ENCODE measurements around the gene RAB27B.

The RAB27B gene

DNA sequence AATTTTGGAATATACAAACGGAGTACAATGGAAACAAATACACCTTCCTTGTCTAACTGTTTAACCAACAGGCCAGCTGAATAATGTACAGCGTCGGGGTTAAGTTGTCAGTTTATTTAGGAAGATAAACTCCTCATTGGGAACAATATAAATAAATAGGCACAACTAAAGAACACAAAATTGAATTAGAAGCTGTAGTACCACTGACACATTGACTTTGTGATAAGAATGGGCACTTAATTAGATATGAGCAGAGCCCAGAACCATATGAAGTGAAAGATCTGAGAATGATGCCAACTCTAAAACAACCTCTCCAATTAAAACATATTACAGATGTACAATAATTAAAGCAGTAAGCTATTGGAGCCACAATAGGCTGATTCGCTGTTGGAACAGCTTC, 86.5 kb downstream of the RAB27B start:
- no peaks in the 10 kb centered on the region; a peak in 1 of 3 replicates for H3K36me3 ChIP-seq (ENCODE audit: control insufficient read depth in 2 of 2, insufficient read depth in 1 of 2, low read length in 2 of 2)
- ChIA-PET CTCF (no interaction called here), POLR2A (no interaction called here)
- no peaks in the 10 kb centered on the region for H3K4me1 ChIP-seq (ENCODE audit: control insufficient read depth, insufficient read depth, low read length)
- H3K9me3 ChIP-seq (ENCODE audit: control insufficient read depth, insufficient read depth, low read depth, low read length) = no peaks in the 10 kb centered on the region
- H3K27ac ChIP-seq (ENCODE audit: extremely low read depth, low read depth, low read length) = no peak overlapping the region
- H3K4me3 ChIP-seq (ENCODE audit: low read depth, low read length) = no peak overlapping the region
- TF ChIP-seq, protein P1, sequence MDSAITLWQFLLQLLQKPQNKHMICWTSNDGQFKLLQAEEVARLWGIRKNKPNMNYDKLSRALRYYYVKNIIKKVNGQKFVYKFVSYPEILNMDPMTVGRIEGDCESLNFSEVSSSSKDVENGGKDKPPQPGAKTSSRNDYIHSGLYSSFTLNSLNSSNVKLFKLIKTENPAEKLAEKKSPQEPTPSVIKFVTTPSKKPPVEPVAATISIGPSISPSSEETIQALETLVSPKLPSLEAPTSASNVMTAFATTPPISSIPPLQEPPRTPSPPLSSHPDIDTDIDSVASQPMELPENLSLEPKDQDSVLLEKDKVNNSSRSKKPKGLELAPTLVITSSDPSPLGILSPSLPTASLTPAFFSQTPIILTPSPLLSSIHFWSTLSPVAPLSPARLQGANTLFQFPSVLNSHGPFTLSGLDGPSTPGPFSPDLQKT (IDR thresholded peaks at IDR 0.05; ENCODE audit: borderline replicate concordance, low read depth, low read length) = no peak
- TF ChIP-seq KLF7 (tag by site-specific recombination; IDR thresholded peaks at IDR 0.05; ENCODE audit: borderline replicate concordance) = no peak
- TF ChIP-seq SP7 (tag by site-specific recombination; IDR thresholded peaks at IDR 0.05) = no peak
- TF ChIP-seq, protein P2, sequence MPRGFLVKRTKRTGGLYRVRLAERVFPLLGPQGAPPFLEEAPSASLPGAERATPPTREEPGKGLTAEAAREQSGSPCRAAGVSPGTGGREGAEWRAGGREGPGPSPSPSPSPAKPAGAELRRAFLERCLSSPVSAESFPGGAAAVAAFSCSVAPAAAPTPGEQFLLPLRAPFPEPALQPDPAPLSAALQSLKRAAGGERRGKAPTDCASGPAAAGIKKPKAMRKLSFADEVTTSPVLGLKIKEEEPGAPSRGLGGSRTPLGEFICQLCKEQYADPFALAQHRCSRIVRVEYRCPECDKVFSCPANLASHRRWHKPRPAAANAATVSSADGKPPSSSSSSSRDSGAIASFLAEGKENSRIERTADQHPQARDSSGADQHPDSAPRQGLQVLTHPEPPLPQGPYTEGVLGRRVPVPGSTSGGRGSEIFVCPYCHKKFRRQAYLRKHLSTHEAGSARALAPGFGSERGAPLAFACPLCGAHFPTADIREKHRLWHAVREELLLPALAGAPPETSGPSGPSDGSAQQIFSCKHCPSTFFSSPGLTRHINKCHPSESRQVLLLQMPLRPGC (tag by site-specific recombination; IDR thresholded peaks at IDR 0.05) = no peak
- no peak for TF ChIP-seq ZXDB (tag by site-specific recombination; IDR thresholded peaks at IDR 0.05)
- TF ChIP-seq, protein P3, sequence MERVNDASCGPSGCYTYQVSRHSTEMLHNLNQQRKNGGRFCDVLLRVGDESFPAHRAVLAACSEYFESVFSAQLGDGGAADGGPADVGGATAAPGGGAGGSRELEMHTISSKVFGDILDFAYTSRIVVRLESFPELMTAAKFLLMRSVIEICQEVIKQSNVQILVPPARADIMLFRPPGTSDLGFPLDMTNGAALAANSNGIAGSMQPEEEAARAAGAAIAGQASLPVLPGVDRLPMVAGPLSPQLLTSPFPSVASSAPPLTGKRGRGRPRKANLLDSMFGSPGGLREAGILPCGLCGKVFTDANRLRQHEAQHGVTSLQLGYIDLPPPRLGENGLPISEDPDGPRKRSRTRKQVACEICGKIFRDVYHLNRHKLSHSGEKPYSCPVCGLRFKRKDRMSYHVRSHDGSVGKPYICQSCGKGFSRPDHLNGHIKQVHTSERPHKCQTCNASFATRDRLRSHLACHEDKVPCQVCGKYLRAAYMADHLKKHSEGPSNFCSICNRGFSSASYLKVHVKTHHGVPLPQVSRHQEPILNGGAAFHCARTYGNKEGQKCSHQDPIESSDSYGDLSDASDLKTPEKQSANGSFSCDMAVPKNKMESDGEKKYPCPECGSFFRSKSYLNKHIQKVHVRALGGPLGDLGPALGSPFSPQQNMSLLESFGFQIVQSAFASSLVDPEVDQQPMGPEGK (tag by site-specific recombination; IDR thresholded peaks at IDR 0.05) = no peak

DNA sequence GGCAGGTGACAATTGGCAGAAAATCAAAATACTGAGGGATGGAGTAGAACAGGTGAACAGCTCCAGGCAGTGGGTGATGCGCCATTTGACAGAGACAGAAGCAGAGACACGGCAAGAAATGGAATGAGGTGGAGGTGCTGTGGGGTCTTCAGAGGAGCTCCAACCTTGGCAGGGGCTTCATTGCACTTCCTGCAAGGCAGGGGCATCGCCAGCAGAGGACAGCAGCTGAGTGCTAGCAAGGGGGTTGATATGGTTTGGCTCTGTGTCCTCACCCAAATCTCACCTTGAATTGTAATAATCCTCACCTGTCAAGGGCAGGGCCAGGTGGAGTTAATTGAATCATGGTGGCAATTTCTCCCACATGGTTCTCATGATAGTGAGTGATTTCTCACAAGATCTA, 88.2 kb downstream of the RAB27B start:
- no peak overlapping the region for H3K27ac ChIP-seq (ENCODE audit: extremely low read depth, low read depth, low read length)
- H3K4me1 ChIP-seq (ENCODE audit: control insufficient read depth, insufficient read depth, low read length) = no peaks in the 10 kb centered on the region
- CTCF ChIA-PET = interaction anchor here (1.1 to 1.4 kb wide), 2 partner anchors 10 to 33 kb away, joined by 3 to 4 read pairs; no protein-coding TSS in a partner anchor
- no peak overlapping the region for H3K4me3 ChIP-seq (ENCODE audit: low read depth, low read length)
- no peaks in the 10 kb centered on the region for H3K9me3 ChIP-seq (ENCODE audit: control insufficient read depth, insufficient read depth, low read depth, low read length)
- POLR2A ChIA-PET = no interaction called here
- H3K36me3 ChIP-seq (ENCODE audit: control insufficient read depth in 2 of 2, insufficient read depth in 1 of 2, low read length in 2 of 2) = no peaks in the 10 kb centered on the region; a peak in 1 of 3 replicates
- TF ChIP-seq, protein P4, sequence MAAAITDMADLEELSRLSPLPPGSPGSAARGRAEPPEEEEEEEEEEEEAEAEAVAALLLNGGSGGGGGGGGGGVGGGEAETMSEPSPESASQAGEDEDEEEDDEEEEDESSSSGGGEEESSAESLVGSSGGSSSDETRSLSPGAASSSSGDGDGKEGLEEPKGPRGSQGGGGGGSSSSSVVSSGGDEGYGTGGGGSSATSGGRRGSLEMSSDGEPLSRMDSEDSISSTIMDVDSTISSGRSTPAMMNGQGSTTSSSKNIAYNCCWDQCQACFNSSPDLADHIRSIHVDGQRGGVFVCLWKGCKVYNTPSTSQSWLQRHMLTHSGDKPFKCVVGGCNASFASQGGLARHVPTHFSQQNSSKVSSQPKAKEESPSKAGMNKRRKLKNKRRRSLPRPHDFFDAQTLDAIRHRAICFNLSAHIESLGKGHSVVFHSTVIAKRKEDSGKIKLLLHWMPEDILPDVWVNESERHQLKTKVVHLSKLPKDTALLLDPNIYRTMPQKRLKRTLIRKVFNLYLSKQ (tag by site-specific recombination; IDR thresholded peaks at IDR 0.05; ENCODE audit: borderline replicate concordance) = no peak
- TF ChIP-seq ZNF174 (tag by site-specific recombination; IDR thresholded peaks at IDR 0.05) (no peak), MZF1 (tag by site-specific recombination; IDR thresholded peaks at IDR 0.05; ENCODE audit: borderline replicate concordance) (no peak), ZNF707 (tag by site-specific recombination; IDR thresholded peaks at IDR 0.05) (no peak), ZNF394 (tag by site-specific recombination; IDR thresholded peaks at IDR 0.05; ENCODE audit: borderline replicate concordance) (no peak), ZNF121 (tag by site-specific recombination; IDR thresholded peaks at IDR 0.05) (no peak), GFI1B (tag by site-specific recombination; IDR thresholded peaks at IDR 0.05) (no peak), ZNF560 (tag by site-specific recombination; IDR thresholded peaks at IDR 0.05; ENCODE audit: borderline replicate concordance) (no peak), SCRT1 (tag by site-specific recombination; IDR thresholded peaks at IDR 0.05; ENCODE audit: borderline replicate concordance) (no peak)
- TF ChIP-seq, protein P5, sequence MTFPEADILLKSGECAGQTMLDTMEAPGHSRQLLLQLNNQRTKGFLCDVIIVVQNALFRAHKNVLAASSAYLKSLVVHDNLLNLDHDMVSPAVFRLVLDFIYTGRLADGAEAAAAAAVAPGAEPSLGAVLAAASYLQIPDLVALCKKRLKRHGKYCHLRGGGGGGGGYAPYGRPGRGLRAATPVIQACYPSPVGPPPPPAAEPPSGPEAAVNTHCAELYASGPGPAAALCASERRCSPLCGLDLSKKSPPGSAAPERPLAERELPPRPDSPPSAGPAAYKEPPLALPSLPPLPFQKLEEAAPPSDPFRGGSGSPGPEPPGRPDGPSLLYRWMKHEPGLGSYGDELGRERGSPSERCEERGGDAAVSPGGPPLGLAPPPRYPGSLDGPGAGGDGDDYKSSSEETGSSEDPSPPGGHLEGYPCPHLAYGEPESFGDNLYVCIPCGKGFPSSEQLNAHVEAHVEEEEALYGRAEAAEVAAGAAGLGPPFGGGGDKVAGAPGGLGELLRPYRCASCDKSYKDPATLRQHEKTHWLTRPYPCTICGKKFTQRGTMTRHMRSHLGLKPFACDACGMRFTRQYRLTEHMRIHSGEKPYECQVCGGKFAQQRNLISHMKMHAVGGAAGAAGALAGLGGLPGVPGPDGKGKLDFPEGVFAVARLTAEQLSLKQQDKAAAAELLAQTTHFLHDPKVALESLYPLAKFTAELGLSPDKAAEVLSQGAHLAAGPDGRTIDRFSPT (tag by site-specific recombination; IDR thresholded peaks at IDR 0.05) = no peak
- TF ChIP-seq, protein P6, sequence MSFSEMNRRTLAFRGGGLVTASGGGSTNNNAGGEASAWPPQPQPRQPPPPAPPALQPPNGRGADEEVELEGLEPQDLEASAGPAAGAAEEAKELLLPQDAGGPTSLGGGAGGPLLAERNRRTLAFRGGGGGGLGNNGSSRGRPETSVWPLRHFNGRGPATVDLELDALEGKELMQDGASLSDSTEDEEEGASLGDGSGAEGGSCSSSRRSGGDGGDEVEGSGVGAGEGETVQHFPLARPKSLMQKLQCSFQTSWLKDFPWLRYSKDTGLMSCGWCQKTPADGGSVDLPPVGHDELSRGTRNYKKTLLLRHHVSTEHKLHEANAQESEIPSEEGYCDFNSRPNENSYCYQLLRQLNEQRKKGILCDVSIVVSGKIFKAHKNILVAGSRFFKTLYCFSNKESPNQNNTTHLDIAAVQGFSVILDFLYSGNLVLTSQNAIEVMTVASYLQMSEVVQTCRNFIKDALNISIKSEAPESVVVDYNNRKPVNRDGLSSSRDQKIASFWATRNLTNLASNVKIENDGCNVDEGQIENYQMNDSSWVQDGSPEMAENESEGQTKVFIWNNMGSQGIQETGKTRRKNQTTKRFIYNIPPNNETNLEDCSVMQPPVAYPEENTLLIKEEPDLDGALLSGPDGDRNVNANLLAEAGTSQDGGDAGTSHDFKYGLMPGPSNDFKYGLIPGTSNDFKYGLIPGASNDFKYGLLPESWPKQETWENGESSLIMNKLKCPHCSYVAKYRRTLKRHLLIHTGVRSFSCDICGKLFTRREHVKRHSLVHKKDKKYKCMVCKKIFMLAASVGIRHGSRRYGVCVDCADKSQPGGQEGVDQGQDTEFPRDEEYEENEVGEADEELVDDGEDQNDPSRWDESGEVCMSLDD (tag by site-specific recombination; IDR thresholded peaks at IDR 0.05) = no peak
- TF ChIP-seq, protein P7, sequence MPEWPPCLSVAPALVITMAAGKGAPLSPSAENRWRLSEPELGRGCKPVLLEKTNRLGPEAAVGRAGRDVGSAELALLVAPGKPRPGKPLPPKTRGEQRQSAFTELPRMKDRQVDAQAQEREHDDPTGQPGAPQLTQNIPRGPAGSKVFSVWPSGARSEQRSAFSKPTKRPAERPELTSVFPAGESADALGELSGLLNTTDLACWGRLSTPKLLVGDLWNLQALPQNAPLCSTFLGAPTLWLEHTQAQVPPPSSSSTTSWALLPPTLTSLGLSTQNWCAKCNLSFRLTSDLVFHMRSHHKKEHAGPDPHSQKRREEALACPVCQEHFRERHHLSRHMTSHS (tag by site-specific recombination; IDR thresholded peaks at IDR 0.05) = no peak
- TF ChIP-seq, protein P8, sequence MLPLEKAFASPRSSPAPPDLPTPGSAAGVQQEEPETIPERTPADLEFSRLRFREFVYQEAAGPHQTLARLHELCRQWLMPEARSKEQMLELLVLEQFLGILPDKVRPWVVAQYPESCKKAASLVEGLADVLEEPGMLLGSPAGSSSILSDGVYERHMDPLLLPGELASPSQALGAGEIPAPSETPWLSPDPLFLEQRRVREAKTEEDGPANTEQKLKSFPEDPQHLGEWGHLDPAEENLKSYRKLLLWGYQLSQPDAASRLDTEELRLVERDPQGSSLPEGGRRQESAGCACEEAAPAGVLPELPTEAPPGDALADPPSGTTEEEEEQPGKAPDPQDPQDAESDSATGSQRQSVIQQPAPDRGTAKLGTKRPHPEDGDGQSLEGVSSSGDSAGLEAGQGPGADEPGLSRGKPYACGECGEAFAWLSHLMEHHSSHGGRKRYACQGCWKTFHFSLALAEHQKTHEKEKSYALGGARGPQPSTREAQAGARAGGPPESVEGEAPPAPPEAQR (tag by site-specific recombination; IDR thresholded peaks at IDR 0.05) = no peak
- TF ChIP-seq, protein P9, sequence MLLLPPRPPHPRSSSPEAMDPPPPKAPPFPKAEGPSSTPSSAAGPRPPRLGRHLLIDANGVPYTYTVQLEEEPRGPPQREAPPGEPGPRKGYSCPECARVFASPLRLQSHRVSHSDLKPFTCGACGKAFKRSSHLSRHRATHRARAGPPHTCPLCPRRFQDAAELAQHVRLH (tag by site-specific recombination; IDR thresholded peaks at IDR 0.05) = no peak

Measured in HEK293 (cell line).